ENCODE measurements around the gene SUCLG2. TPM values are rescaled to one million over a fixed set of nuclear protein-coding genes. Genes with fewer than 3 reads are reported as not detected.

The SUCLG2 gene
- total RNA-seq, 5 donors from 2014 or later (not counting 1 experiment from before 2014, with no cell fraction given) = 45.6 to 65.9 (median 49.5) TPM

- no CpG with 5 or more reads among the region's 1 CpG for WGBS (ENCODE audit: insufficient coverage)
These were observed 35.4 kb upstream of the SUCLG2 start for GRCh38 chr3:67689806-67690205.

GRCh38 chr3:67688231-67688630 is 33.8 kb upstream of the SUCLG2 start:
- peaks cover 8 to 26% of the 10 kb centered on the region in 2 experiments for H3K4me1 ChIP-seq (ENCODE audit: control insufficient read depth in 1 of 2, extremely low read depth in 1 of 2, insufficient read depth in 2 of 2, low read length in 2 of 2)
- Mint-ChIP-seq H3K27me3 (no peaks in the 10 kb centered on the region), H3K4me1 (peaks cover 28 to 34% (median 30%) of the 10 kb centered on the region in 3 donors), H3K36me3 (peaks cover 6% of the 10 kb centered on the region), H3K9me3 (no peaks in the 10 kb centered on the region), H3K27ac (no peak overlapping the region), H3K4me3 (no peak overlapping the region)
- DNase-seq = no peak
- no peaks in the 10 kb centered on the region for H3K27me3 ChIP-seq (replicated peaks in 1 of 2; ENCODE audit: control insufficient read depth in 2 of 2, extremely low read depth in 1 of 2, insufficient read depth in 2 of 2, low read length in 1 of 2)
- no peak for ATAC-seq (replicated peaks in 1 of 4)
- CTCF ChIA-PET = interaction anchor here in 1 of 2 donors (0.6 kb wide), 1 partner anchor 12 kb away, joined by 3 read pairs; no protein-coding TSS in a partner anchor
- no CpG with 5 or more reads among the region's 2 CpGs for WGBS (ENCODE audit: insufficient coverage)
- H3K36me3 ChIP-seq (ENCODE audit: control insufficient read depth in 2 of 2, extremely low read depth in 1 of 2, insufficient read depth in 1 of 2, low read length in 1 of 2) = no peaks in the 10 kb centered on the region
- POLR2A ChIA-PET = no interaction called here
- H3K27ac ChIP-seq (ENCODE audit: low read length) = no peak overlapping the region
- H3K9me3 ChIP-seq = no peaks in the 10 kb centered on the region
- H3K4me3 ChIP-seq (ENCODE audit: control insufficient read depth in 1 of 2, extremely low read depth in 1 of 2, low read length in 1 of 2) = no peak overlapping the region

More at GRCh38 chr3:67689806-67690205, 35.4 kb upstream of the SUCLG2 start:
- H3K4me3 Mint-ChIP-seq = no peak overlapping the region
- peaks cover 14 to 20% (median 16%) of the 10 kb centered on the region in 3 donors for H3K4me1 Mint-ChIP-seq
- POLR2A ChIA-PET = no interaction called here
- H3K9me3 Mint-ChIP-seq = peaks cover 0 to 5% (median 0%) of the 10 kb centered on the region in 3 donors
- ATAC-seq (replicated peaks in 1 of 4) (no peak), DNase-seq (no peak)
- Histone ChIP-seq H3K27me3 (replicated peaks in 1 of 2; ENCODE audit: control insufficient read depth in 2 of 2, extremely low read depth in 1 of 2, insufficient read depth in 2 of 2, low read length in 1 of 2) (no peaks in the 10 kb centered on the region), H3K27ac (ENCODE audit: low read length) (no peak overlapping the region), H3K4me3 (ENCODE audit: control insufficient read depth in 1 of 2, extremely low read depth in 1 of 2, low read length in 1 of 2) (no peak overlapping the region), H3K9me3 (no peaks in the 10 kb centered on the region), H3K4me1 (ENCODE audit: control insufficient read depth in 1 of 2, extremely low read depth in 1 of 2, insufficient read depth in 2 of 2, low read length in 2 of 2) (peaks cover 4 to 14% of the 10 kb centered on the region in 2 experiments), H3K36me3 (ENCODE audit: control insufficient read depth in 2 of 2, extremely low read depth in 1 of 2, insufficient read depth in 1 of 2, low read length in 1 of 2) (no peaks in the 10 kb centered on the region)
- peaks cover 13% of the 10 kb centered on the region for H3K36me3 Mint-ChIP-seq
- H3K27ac Mint-ChIP-seq = no peak overlapping the region
- H3K27me3 Mint-ChIP-seq = no peaks in the 10 kb centered on the region
- CTCF ChIA-PET = no interaction called here

- Mint-ChIP-seq H3K4me1 (peaks cover 30 to 32% (median 31%) of the 10 kb centered on the region in 3 donors), H3K9me3 (peaks cover 0 to 3% (median 0%) of the 10 kb centered on the region in 3 donors), H3K27ac (peak overlapping the region; percentile 85 to 90), H3K36me3 (no peaks in the 10 kb centered on the region), H3K4me3 (peak overlapping the region; percentile 43 to 72 (median 66)), H3K27me3 (no peaks in the 10 kb centered on the region)
- peak overlapping the region; percentile 38 for H3K27ac ChIP-seq (ENCODE audit: low read length)
- no peaks in the 10 kb centered on the region for H3K36me3 ChIP-seq (ENCODE audit: control insufficient read depth in 2 of 2, extremely low read depth in 1 of 2, insufficient read depth in 1 of 2, low read length in 1 of 2)
- WGBS (ENCODE audit: insufficient coverage) = no CpG with 5 or more reads among the region's 8 CpGs
- ChIA-PET CTCF (no interaction called here), POLR2A (no interaction called here)
- H3K4me1 ChIP-seq (ENCODE audit: control insufficient read depth in 1 of 2, extremely low read depth in 1 of 2, insufficient read depth in 2 of 2, low read length in 2 of 2) = peaks cover 10 to 29% of the 10 kb centered on the region in 2 experiments
- H3K27me3 ChIP-seq (replicated peaks in 1 of 2; ENCODE audit: control insufficient read depth in 2 of 2, extremely low read depth in 1 of 2, insufficient read depth in 2 of 2, low read length in 1 of 2) = no peaks in the 10 kb centered on the region
- ATAC-seq (replicated peaks in 1 of 4) (peak in 1 of 4 experiments; percentile 31), DNase-seq (peak in 1 of 35 experiments; percentile 17)
- no peaks in the 10 kb centered on the region for H3K9me3 ChIP-seq
- H3K4me3 ChIP-seq (ENCODE audit: control insufficient read depth in 1 of 2, extremely low read depth in 1 of 2, low read length in 1 of 2) = no peak overlapping the region
These were observed 31.7 kb upstream of the SUCLG2 start for GRCh38 chr3:67686069-67686468.

GRCh38 chr3:67685499-67685898 is 31.1 kb upstream of the SUCLG2 start:
- ChIA-PET CTCF (interaction anchor here in 1 of 2 donors (1.0 kb wide), 3 partner anchors 29 to 179 kb away, joined by 3 read pairs; no protein-coding TSS in a partner anchor), POLR2A (interaction anchor here in 1 of 2 donors (0.6 kb wide), 1 partner anchor 11 kb away, joined by 3 read pairs; no protein-coding TSS in a partner anchor)
- Mint-ChIP-seq H3K9me3 (peaks cover 0 to 3% (median 0%) of the 10 kb centered on the region in 3 donors), H3K27ac (peak overlapping the region; percentile 85 to 90), H3K4me1 (peaks cover 30 to 32% (median 31%) of the 10 kb centered on the region in 3 donors), H3K4me3 (peak overlapping the region; percentile 43 to 72 (median 66)), H3K36me3 (no peaks in the 10 kb centered on the region), H3K27me3 (no peaks in the 10 kb centered on the region)
- ATAC-seq (replicated peaks in 1 of 4) (peak; percentile 75 to 81 (median 79)), DNase-seq (peak in 1 of 35 experiments; percentile 42)
- Histone ChIP-seq H3K36me3 (ENCODE audit: control insufficient read depth in 2 of 2, extremely low read depth in 1 of 2, insufficient read depth in 1 of 2, low read length in 1 of 2) (no peaks in the 10 kb centered on the region), H3K4me1 (ENCODE audit: control insufficient read depth in 1 of 2, extremely low read depth in 1 of 2, insufficient read depth in 2 of 2, low read length in 2 of 2) (peaks cover 10 to 29% of the 10 kb centered on the region in 2 experiments), H3K27ac (ENCODE audit: low read length) (peak overlapping the region; percentile 38), H3K4me3 (ENCODE audit: control insufficient read depth in 1 of 2, extremely low read depth in 1 of 2, low read length in 1 of 2) (peak overlapping the region in 1 of 2 donors; percentile 33), H3K9me3 (no peaks in the 10 kb centered on the region), H3K27me3 (replicated peaks in 1 of 2; ENCODE audit: control insufficient read depth in 2 of 2, extremely low read depth in 1 of 2, insufficient read depth in 2 of 2, low read length in 1 of 2) (no peaks in the 10 kb centered on the region)
- WGBS (ENCODE audit: insufficient coverage) = 0% methylated on average over 1 of the region's 1 CpG

- Histone ChIP-seq H3K4me1 (ENCODE audit: control insufficient read depth in 1 of 2, extremely low read depth in 1 of 2, insufficient read depth in 2 of 2, low read length in 2 of 2) (peaks cover 14 to 34% of the 10 kb centered on the region in 2 experiments), H3K27ac (ENCODE audit: low read length) (no peak overlapping the region), H3K36me3 (ENCODE audit: control insufficient read depth in 2 of 2, extremely low read depth in 1 of 2, insufficient read depth in 1 of 2, low read length in 1 of 2) (no peaks in the 10 kb centered on the region), H3K9me3 (no peaks in the 10 kb centered on the region), H3K27me3 (replicated peaks in 1 of 2; ENCODE audit: control insufficient read depth in 2 of 2, extremely low read depth in 1 of 2, insufficient read depth in 2 of 2, low read length in 1 of 2) (no peaks in the 10 kb centered on the region), H3K4me3 (ENCODE audit: control insufficient read depth in 1 of 2, extremely low read depth in 1 of 2, low read length in 1 of 2) (no peak overlapping the region)
- no CpG with 5 or more reads among the region's 3 CpGs for WGBS (ENCODE audit: insufficient coverage)
- H3K9me3 Mint-ChIP-seq = peaks cover 0 to 3% (median 0%) of the 10 kb centered on the region in 3 donors
- no peak for DNase-seq
- peaks cover 36 to 41% (median 39%) of the 10 kb centered on the region in 3 donors for H3K4me1 Mint-ChIP-seq
- ATAC-seq (replicated peaks in 1 of 4) = no peak
- ChIA-PET POLR2A (no interaction called here), CTCF (no interaction called here)
- H3K27me3 Mint-ChIP-seq = no peaks in the 10 kb centered on the region
- H3K27ac Mint-ChIP-seq = peak overlapping the region; percentile 53 to 72
- H3K4me3 Mint-ChIP-seq = peak overlapping the region in 1 of 3 donors; percentile 38
- H3K36me3 Mint-ChIP-seq = no peaks in the 10 kb centered on the region
These were observed 29.8 kb upstream of the SUCLG2 start for GRCh38 chr3:67684211-67684610.

- Mint-ChIP-seq H3K27me3 (no peaks in the 10 kb centered on the region), H3K4me1 (peaks cover 43 to 48% (median 46%) of the 10 kb centered on the region in 3 donors), H3K36me3 (no peaks in the 10 kb centered on the region), H3K4me3 (peak overlapping the region in 1 of 3 donors; percentile 38), H3K9me3 (peaks cover 0 to 3% (median 0%) of the 10 kb centered on the region in 3 donors), H3K27ac (peak overlapping the region; percentile 53 to 72)
- ChIA-PET CTCF (interaction anchor here in 1 of 2 donors (0.7 kb wide), 1 partner anchor 1429 kb away, joined by 6 read pairs; no protein-coding TSS in a partner anchor), POLR2A (no interaction called here)
- H3K36me3 ChIP-seq (ENCODE audit: control insufficient read depth in 2 of 2, extremely low read depth in 1 of 2, insufficient read depth in 1 of 2, low read length in 1 of 2) = no peaks in the 10 kb centered on the region
- peaks cover 21 to 40% of the 10 kb centered on the region in 2 experiments for H3K4me1 ChIP-seq (ENCODE audit: control insufficient read depth in 1 of 2, extremely low read depth in 1 of 2, insufficient read depth in 2 of 2, low read length in 2 of 2)
- ATAC-seq (replicated peaks in 1 of 4) (no peak), DNase-seq (no peak)
- H3K9me3 ChIP-seq = no peaks in the 10 kb centered on the region
- H3K4me3 ChIP-seq (ENCODE audit: control insufficient read depth in 1 of 2, extremely low read depth in 1 of 2, low read length in 1 of 2) = no peak overlapping the region
- H3K27ac ChIP-seq (ENCODE audit: low read length) = no peak overlapping the region
- H3K27me3 ChIP-seq (replicated peaks in 1 of 2; ENCODE audit: control insufficient read depth in 2 of 2, extremely low read depth in 1 of 2, insufficient read depth in 2 of 2, low read length in 1 of 2) = no peaks in the 10 kb centered on the region
These were observed 29.1 kb upstream of the SUCLG2 start for GRCh38 chr3:67683522-67683921.
